Lung (tissue), 12 donors: Measurements from ENCODE around the gene ZNF460. TPM values are rescaled to one million over a fixed set of nuclear protein-coding genes. Genes with fewer than 3 reads are reported as not detected.

ENCODE experiments used
- ATAC-seq: fragments of 200-7000 bp; cut with Tn5 transposase; one replicate; pipeline ENCODE4 v1.9.1; 2020; ENCODE audit warnings: moderate number of reproducible peaks; ENCODE audit not compliant: insufficient read depth, low FRiP score
- DNase-seq, 3 donors: peaks; one replicate each; pipeline ENCODE4 v3.0.0-alpha.2; 2013 to 2017
- H3K27ac ChIP-seq, 2 donors: one replicate each; pipeline ENCODE4 v1.5.1; 2013; ENCODE audit warnings: mild to moderate bottlenecking in 2 of 2, moderate library complexity in 2 of 2, control low read depth in 1 of 2, inconsistent platforms in 1 of 2, low read depth in 1 of 2, low read length in 1 of 2
- H3K27me3 ChIP-seq, 3 donors: one replicate each; pipeline ENCODE4 v1.5.1; 2013; ENCODE audit warnings: low read length in 2 of 3; ENCODE audit not compliant: control insufficient read depth in 3 of 3, insufficient read depth in 3 of 3
- H3K36me3 ChIP-seq, 4 donors: one replicate each; pipeline ENCODE4 v1.5.1; 2013; ENCODE audit warnings: low read length in 4 of 4, mild to moderate bottlenecking in 1 of 4, moderate library complexity in 1 of 4; ENCODE audit not compliant: control insufficient read depth in 4 of 4, insufficient read depth in 4 of 4
- H3K4me1 ChIP-seq, 5 donors: one replicate each; pipeline ENCODE4 v1.5.1; 2013; ENCODE audit warnings: low read length in 5 of 5, mild to moderate bottlenecking in 2 of 5, moderate library complexity in 1 of 5; ENCODE audit not compliant: control insufficient read depth in 5 of 5, insufficient read depth in 5 of 5
- H3K4me3 ChIP-seq: one replicate; pipeline ENCODE4 v1.5.1; 2013; ENCODE audit warnings: mild to moderate bottlenecking, control low read depth, moderate library complexity
- H3K9ac ChIP-seq, 2 donors: one replicate each; pipeline ENCODE4 v1.5.1; 2013; ENCODE audit warnings: low read length in 2 of 2, control low read depth in 1 of 2; ENCODE audit not compliant: insufficient read depth in 1 of 2
- H3K9me3 ChIP-seq, 4 donors: one replicate each; pipeline ENCODE4 v1.5.1; 2013; ENCODE audit warnings: low read length in 3 of 4, mild to moderate bottlenecking in 1 of 4, moderate library complexity in 1 of 4; ENCODE audit not compliant: control insufficient read depth in 4 of 4, insufficient read depth in 3 of 4
- whole genome bisulfite sequencing, 2 donors: extraction: QIAGEN DNeasy Blood & Tissue Kit; methylation state at CpG; one replicate each; pipeline ENCODE4 v1.1.7; 2013; 5-methylcytosine and 5-hydroxymethylcytosine counted together
- polyA plus RNA-seq, 2 donors: library from polyadenylated mRNA; stranded (reverse); fragments of 200-250 nt; gene quantifications; one replicate each; pipeline ENCODE4 v1.2.1, GENCODE V29; 2013
- total RNA-seq, 2 donors: library from RNA; depleted of rRNA in 1 of 2; stranded (reverse); fragments of >200 nt in 1 of 2; gene quantifications; one replicate each; pipeline ENCODE4 v1.2.1, GENCODE V29; 2014 to 2021
- TF ChIP-seq, protein P1 (sequence below): IDR thresholded peaks from 2 replicates; pipeline ENCODE4 v1.5.1; 2012; ENCODE audit warnings: mild to moderate bottlenecking; ENCODE audit errors: control extremely low read depth, extremely low read depth
- donor health status: control.
- donor health status: control.
- donor health status: Bipolar disorder and iron deficiency.
- donor health status: healthy.
- donor health status: DM: yes; HTN: yes; CAD: no.

The ZNF460 gene
- total and polyA plus RNA-seq, 4 donors: 1.2 to 113 (median 29.0) TPM

DNA sequence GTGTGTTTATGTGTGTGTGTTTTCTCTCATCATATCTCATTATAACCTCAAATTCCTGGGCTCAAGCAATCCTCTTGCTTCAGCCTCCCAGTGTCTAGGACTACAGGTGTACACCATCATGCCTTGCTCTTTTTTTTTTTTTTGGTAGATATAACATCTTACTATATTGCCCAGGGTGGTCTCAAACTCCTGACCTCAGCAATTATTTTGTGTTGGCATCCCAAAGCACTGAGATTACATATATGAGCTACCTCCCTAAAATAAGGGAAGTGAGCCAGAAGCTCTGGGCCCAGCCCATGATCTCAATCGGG, 39.5 kb downstream of the ZNF460 start:
- peaks cover 4 to 10% (median 8%) of the 10 kb centered on the region in 4 donors for H3K36me3 ChIP-seq
- H3K9ac ChIP-seq: peak overlapping the region; percentile 86 to 97
- peaks cover 0 to 29% (median 26%) of the 10 kb centered on the region in 3 donors for H3K27me3 ChIP-seq
- H3K4me1 ChIP-seq: peaks cover 4 to 13% (median 10%) of the 10 kb centered on the region in 5 donors
- DNase-seq (no peak), ATAC-seq (no peak)
- peak overlapping the region; percentile 74 to 92 for H3K27ac ChIP-seq
- H3K4me3 ChIP-seq: peak overlapping the region; percentile 93
- TF ChIP-seq, protein P1, sequence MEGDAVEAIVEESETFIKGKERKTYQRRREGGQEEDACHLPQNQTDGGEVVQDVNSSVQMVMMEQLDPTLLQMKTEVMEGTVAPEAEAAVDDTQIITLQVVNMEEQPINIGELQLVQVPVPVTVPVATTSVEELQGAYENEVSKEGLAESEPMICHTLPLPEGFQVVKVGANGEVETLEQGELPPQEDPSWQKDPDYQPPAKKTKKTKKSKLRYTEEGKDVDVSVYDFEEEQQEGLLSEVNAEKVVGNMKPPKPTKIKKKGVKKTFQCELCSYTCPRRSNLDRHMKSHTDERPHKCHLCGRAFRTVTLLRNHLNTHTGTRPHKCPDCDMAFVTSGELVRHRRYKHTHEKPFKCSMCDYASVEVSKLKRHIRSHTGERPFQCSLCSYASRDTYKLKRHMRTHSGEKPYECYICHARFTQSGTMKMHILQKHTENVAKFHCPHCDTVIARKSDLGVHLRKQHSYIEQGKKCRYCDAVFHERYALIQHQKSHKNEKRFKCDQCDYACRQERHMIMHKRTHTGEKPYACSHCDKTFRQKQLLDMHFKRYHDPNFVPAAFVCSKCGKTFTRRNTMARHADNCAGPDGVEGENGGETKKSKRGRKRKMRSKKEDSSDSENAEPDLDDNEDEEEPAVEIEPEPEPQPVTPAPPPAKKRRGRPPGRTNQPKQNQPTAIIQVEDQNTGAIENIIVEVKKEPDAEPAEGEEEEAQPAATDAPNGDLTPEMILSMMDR: no peak
- WGBS, 2 donors: 0% methylated on average over 1 of the region's 1 CpG
- H3K9me3 ChIP-seq: peaks cover 0 to 21% (median 0%) of the 10 kb centered on the region in 4 donors

DNA sequence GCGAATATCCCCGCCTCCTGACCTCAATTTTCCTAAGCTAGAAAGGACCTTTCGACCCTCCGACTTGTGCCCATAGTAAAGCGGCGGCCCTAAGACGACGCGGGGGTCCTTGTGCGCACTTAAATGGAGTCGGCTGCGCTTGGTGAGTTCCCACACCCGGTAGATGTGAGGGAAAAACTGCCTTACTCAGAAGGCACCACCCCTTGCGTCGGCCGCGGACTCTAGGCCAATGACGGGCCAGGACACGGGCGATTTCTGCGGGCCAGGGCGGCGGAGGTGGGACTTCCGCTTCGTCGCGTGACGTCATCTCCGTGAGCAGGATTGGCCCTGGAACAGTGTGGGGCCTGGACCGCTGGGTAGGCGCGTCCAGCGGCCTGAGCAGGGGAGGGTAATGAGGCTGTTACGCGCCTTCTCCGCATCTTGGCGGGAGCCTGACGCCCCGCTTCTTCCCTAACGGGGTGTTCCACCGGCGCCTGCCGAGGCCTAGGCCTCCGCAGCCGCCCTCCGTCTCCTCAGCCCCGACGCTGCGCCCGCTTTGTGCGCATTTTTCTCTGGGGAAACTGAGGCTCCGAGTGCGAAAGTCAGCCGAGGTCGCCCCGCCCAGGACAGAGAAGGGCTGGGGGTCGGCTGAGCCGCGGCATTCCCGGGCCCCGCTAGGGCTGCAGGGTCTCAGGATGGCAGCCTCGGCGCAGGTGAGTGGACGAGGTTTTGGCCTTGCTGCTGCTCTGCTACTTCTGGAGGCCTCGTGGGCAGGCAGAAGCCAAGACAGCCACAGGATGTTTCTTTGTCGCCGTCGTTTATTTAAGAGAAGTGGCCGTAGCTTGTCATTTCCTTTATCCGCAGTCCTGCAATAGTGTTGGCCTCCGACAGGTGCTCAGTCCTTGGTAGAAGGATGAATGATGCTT, 40.1 kb downstream of the ZNF460 start, which contains the start of gene ZNF543:
Gene ZNF543 (plus strand): TSS at position 293 of the 905 bp plus-strand sequence. CDS start 382 bp downstream, at position 675.
- Histone ChIP-seq H3K4me1 (peaks cover 4 to 13% (median 10%) of the 10 kb centered on the region in 5 donors), H3K27ac (peak within 1 kb of the TSS; percentile 91 to 92)

DNA sequence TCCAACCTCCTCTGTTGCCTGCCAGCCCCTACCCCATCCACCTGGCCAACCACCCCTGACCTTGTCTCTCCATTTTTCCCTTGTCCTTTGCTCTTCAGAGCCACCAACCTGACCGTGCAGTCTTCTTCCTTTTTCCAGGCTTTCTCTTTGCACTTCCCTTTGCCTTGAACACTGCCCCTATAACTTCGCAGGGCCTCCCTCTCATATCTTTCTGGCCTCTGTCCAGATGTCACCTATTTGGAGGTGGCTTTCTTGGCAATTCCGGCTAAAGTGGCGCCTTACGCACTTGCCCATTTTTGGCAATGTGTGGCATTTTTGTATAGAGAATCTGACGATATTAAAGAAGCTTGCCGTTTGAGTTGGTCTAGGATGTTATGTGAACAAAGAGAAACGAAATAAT, 40.8 kb downstream of the ZNF460 start:
- peaks cover 0 to 17% (median 16%) of the 10 kb centered on the region in 3 donors for H3K27me3 ChIP-seq
- DNase-seq (peak in 2 of 3 donors; percentile 5 to 6), ATAC-seq (no peak)
- H3K9ac ChIP-seq: peak overlapping the region; percentile 86 to 97
- H3K4me3 ChIP-seq: peak overlapping the region; percentile 93
- peaks cover 15 to 20% (median 19%) of the 10 kb centered on the region in 4 donors for H3K36me3 ChIP-seq
- TF ChIP-seq, protein P1: no peak
- peaks cover 0 to 29% (median 0%) of the 10 kb centered on the region in 4 donors for H3K9me3 ChIP-seq
- 36 to 43% methylated on average over 8 of the region's 8 CpGs for WGBS, 2 donors
- peak overlapping the region; percentile 87 to 91 for H3K27ac ChIP-seq
- H3K4me1 ChIP-seq: peaks cover 4 to 13% (median 10%) of the 10 kb centered on the region in 5 donors

More for the DNA sequence above, 40.1 kb downstream of the ZNF460 start, which contains the start of gene ZNF543:
- 1% methylated on average over 69 to 71 of the region's 71 CpGs for WGBS, 2 donors
- ATAC-seq: peak; percentile 99
- peaks cover 0 to 24% (median 0%) of the 10 kb centered on the region in 4 donors for H3K9me3 ChIP-seq
- peaks cover 0 to 24% (median 23%) of the 10 kb centered on the region in 3 donors for H3K27me3 ChIP-seq
- TF ChIP-seq, protein P1: no peak
- peak within 1 kb of the TSS; percentile 86 to 97 for H3K9ac ChIP-seq
- H3K36me3 ChIP-seq: peaks cover 9 to 15% (median 14%) of the 10 kb centered on the region in 4 donors
- H3K4me3 ChIP-seq: peak within 1 kb of the TSS; percentile 93
- DNase-seq: peak; percentile 97 to 98 (median 98)
